Brain microvascular endothelial cell (primary cell): ENCODE measurements around the gene WNT6.

Experiments
- DNase-seq: peaks from one replicate; pipeline ENCODE4 v3.0.0-alpha.2; 2020
- H3K27ac ChIP-seq: fragments of 250-450 bp; sonication (Bioruptor Pico); 2 replicates; pipeline ENCODE4 v1.5.1; 2020; ENCODE audit warnings: mild to moderate bottlenecking, moderate library complexity
- H3K27me3 ChIP-seq: fragments of 250-450 bp; sonication (Bioruptor Pico); replicated peaks from 2 replicates; pipeline ENCODE4 v1.5.1; 2020; ENCODE audit warnings: mild to moderate bottlenecking
- H3K36me3 ChIP-seq: fragments of 250-450 bp; sonication (Bioruptor Pico); replicated peaks from 2 replicates; pipeline ENCODE4 v1.5.1; 2020; ENCODE audit warnings: mild to moderate bottlenecking
- H3K4me3 ChIP-seq: 2 replicates; pipeline ENCODE4 v1.5.1; 2011; ENCODE audit warnings: low read depth, mild to moderate bottlenecking, control low read depth, low read length, moderate library complexity
- CTCF ChIP-seq: IDR thresholded peaks from 2 replicates; pipeline ENCODE4 v1.5.1; 2011; ENCODE audit warnings: low read depth, mild to moderate bottlenecking, moderate library complexity, low read length, control low read depth, inconsistent platforms; ENCODE audit errors: missing control alignments
- in situ Hi-C: cut with HindIII; loops from 2 replicates; pipeline ENCODE4 v1.10.0; 2017; ENCODE audit warnings: low sequenced_read_pairs, low pct_ligation_motif_present

The WNT6 gene

DNA sequence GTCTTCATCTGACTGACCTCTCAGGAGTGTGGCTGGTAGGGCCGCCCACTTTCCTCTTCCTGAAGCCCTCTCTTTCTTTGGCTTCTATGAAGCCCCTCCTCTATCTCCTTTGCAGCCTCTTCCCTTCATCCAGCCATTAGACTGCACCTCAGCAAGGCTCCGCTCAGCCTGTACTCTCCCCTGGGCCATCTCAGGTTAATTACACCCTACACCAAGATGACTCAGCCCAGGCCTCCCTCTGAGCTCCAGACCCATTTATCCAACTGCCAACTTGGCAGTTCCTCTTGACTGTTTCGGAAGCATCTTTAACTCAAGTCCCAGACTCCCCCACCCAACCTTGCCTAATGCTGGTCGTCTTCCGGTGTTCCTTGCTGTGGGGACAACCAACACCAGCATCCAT is 5.8 kb upstream of the WNT6 start:
- in situ Hi-C loops: no loop called here
- no peak for DNase-seq
- TF ChIP-seq CTCF: no peak
- Histone ChIP-seq H3K27me3 (peaks cover 49% of the 10 kb centered on the region), H3K27ac (no peak overlapping the region), H3K4me3 (no peak overlapping the region), H3K36me3 (no peaks in the 10 kb centered on the region)

- Histone ChIP-seq H3K36me3 (no peaks in the 10 kb centered on the region), H3K27me3 (peaks cover 58% of the 10 kb centered on the region), H3K4me3 (no peak overlapping the region), H3K27ac (no peak overlapping the region)
- no peak for TF ChIP-seq CTCF
- DNase-seq: no peak
- in situ Hi-C loops: no loop called here
Observed at GRCh38 chr2:218854860-218855259, 4.7 kb upstream of the WNT6 start.

- Histone ChIP-seq H3K27ac (no peak overlapping the region), H3K27me3 (peaks cover 65% of the 10 kb centered on the region), H3K36me3 (no peaks in the 10 kb centered on the region), H3K4me3 (no peak overlapping the region)
- TF ChIP-seq CTCF: no peak
- no peak for DNase-seq
- in situ Hi-C loops: no loop called here
Observed at GRCh38 chr2:218855305-218856166, 4.1 kb upstream of the WNT6 start.

DNA sequence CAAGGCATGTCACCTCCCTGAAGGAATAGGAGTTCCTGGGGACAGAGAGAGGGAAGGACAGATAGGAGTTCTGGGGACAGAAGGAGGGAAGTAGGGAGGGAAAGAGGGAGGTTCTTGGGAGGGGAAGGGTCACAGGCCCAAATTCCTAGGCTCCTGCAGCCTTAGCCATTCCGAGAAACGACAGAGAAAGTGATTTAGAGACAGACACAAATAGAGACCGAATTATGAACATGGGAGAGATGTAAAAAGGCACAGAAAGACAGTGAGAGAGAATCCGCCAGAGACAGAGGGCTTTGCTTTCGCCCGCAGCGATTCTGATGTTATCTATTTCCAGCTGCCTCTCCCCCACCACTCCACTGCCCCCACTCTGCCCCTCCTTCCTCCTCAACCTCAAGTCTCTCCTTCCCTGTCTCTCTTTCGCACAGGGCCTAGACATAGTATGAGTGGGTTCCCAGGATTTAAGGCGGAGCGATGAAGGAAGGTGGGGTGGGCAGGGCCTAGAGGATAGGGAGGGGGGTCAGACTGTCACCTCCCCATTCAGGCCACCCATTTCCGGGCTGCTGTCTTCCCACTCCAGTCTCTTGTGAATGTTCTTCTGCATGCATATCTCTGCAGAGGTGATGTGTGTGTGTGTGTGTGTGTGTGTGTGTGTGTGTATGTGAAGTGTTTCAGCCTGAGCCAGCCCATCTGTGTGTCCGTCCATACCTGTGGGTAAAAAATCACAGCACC is 3.3 kb upstream of the WNT6 start:
- Histone ChIP-seq H3K4me3 (no peak overlapping the region), H3K27me3 (peaks cover 71% of the 10 kb centered on the region)

GRCh38 chr2:218856896-218857243 is 2.7 kb upstream of the WNT6 start:
- no peak for DNase-seq
- in situ Hi-C loops: no loop called here
- no peak for TF ChIP-seq CTCF
- Histone ChIP-seq H3K27ac (no peak overlapping the region), H3K4me3 (no peak overlapping the region), H3K27me3 (peaks cover 77% of the 10 kb centered on the region), H3K36me3 (no peaks in the 10 kb centered on the region)

More for the DNA sequence above, 3.3 kb upstream of the WNT6 start:
- in situ Hi-C loops: no loop called here
- Histone ChIP-seq H3K27ac (no peak overlapping the region), H3K36me3 (no peaks in the 10 kb centered on the region)
- DNase-seq: no peak
- TF ChIP-seq CTCF: no peak
